Gastrocnemius medialis (tissue), 4 donors: ENCODE measurements around the gene ZSWIM4. TPM values are rescaled to one million over a fixed set of nuclear protein-coding genes. Genes with fewer than 3 reads are reported as not detected.
A peak's percentile ranks its signal among the peaks of the same experiment; 100 is the strongest.

ENCODE experiments used
- ATAC-seq, 2 donors: fragments of 150-250 bp; one replicate each; pipeline ENCODE4 v1.9.1; 2016
- DNase-seq, 2 donors: peaks; one replicate each; pipeline ENCODE4 v3.0.0-alpha.2; 2019
- H3K27ac ChIP-seq, 4 donors: fragments of 200-600 bp; sonication (generic); 1 replicate in 1 of 4; 2 replicates in 3 of 4; pipeline ENCODE4 v1.5.1; 2016 to 2018; ENCODE audit warnings: mild to moderate bottlenecking in 2 of 4, moderate library complexity in 1 of 4
- H3K27me3 ChIP-seq, 3 donors: fragments of 200-600 bp; sonication (generic) in 2 of 3; 1 replicate in 1 of 3; 2 replicates in 2 of 3; pipeline versions ENCODE4 v1.5.1 to v1.6.0; 2016 to 2019; ENCODE audit warnings: mild to moderate bottlenecking in 1 of 3, moderate library complexity in 1 of 3
- H3K36me3 ChIP-seq, 2 donors: fragments of 200-600 bp; sonication (generic) in 1 of 2; one replicate each; pipeline ENCODE4 v1.5.1; 2017 to 2018
- H3K4me1 ChIP-seq, 2 donors: fragments of 200-600 bp; sonication (generic) in 1 of 2; one replicate each; pipeline ENCODE4 v1.5.1; 2016 to 2017; ENCODE audit warnings: mild to moderate bottlenecking in 2 of 2
- H3K4me3 ChIP-seq, 4 donors: fragments of 200-600 bp; sonication (generic) in 3 of 4; 1 replicate in 1 of 4; 2 replicates in 3 of 4; pipeline ENCODE4 v1.5.1; 2016 to 2019; ENCODE audit warnings: mild to moderate bottlenecking in 2 of 4
- H3K9me3 ChIP-seq, 3 donors: fragments of 200-600 bp; sonication (generic) in 2 of 3; 1 replicate in 1 of 3; 2 replicates in 2 of 3; pipeline ENCODE4 v1.5.1; 2016 to 2019
- POLR2A ChIP-seq, 2 donors: fragments of 450-650 bp; IDR thresholded peaks; one replicate each; pipeline ENCODE4 v1.6.1; 2017; ENCODE audit warnings: antibody characterized with exemption in 2 of 2, mild to moderate bottlenecking in 2 of 2, moderate library complexity in 2 of 2
- in situ Hi-C, 4 donors: fragments of 200-750 bp; cut with MboI; loops; one replicate each; pipeline versions ENCODE4 v1.15.0 to v1.8.0; 2017; ENCODE audit warnings: low sequenced_read_pairs in 4 of 4
- intact Hi-C: fragments of 100-400 bp; cut with DNase I; formaldehyde crosslinking; loops from one replicate; pipeline ENCODE4 v1.15.1; 2023; ENCODE audit warnings: low total_unique reads
- total RNA-seq, 4 donors: library from RNA; depleted of rRNA; stranded (reverse); fragments of >200 nt; gene quantifications; one replicate each; pipeline versions ENCODE4 v1.1.0 to v1.2.3, GENCODE V29; 2016
- TF ChIP-seq, protein P1 (sequence below), 5 experiments: fragments of 450-650 bp in 3 of 5; fragments of 200-600 bp in 2 of 5; sonication (generic) in 2 of 5; IDR thresholded peaks in 4 of 5; conservative IDR thresholded peaks in 1 of 5; 1 replicate in 4 of 5; 2 replicates in 1 of 5; pipeline ENCODE4 v1.5.1; 2016 to 2019; ENCODE audit warnings: antibody characterized with exemption in 5 of 5, mild to moderate bottlenecking in 3 of 5, moderate library complexity in 3 of 5

The ZSWIM4 gene
- total RNA-seq, 4 donors from 2014 or later = 3.9 to 6.3 (median 5.0) TPM

GRCh38 chr19:13846557-13847406 is 51.5 kb downstream of the ZSWIM4 start:
- Histone ChIP-seq H3K27ac (peak overlapping the region; percentile 96 to 100 (median 98)), H3K9me3 (no peaks in the 10 kb centered on the region), H3K4me1 (peaks cover 49 to 54% of the 10 kb centered on the region in 2 donors), H3K27me3 (no peaks in the 10 kb centered on the region), H3K36me3 (no peaks in the 10 kb centered on the region), H3K4me3 (peak overlapping the region; percentile 68 to 78 (median 70))
- peak; percentile 7 to 22 for TF ChIP-seq POLR2A (IDR thresholded peaks at IDR 0.05)
- TF ChIP-seq, protein P1, sequence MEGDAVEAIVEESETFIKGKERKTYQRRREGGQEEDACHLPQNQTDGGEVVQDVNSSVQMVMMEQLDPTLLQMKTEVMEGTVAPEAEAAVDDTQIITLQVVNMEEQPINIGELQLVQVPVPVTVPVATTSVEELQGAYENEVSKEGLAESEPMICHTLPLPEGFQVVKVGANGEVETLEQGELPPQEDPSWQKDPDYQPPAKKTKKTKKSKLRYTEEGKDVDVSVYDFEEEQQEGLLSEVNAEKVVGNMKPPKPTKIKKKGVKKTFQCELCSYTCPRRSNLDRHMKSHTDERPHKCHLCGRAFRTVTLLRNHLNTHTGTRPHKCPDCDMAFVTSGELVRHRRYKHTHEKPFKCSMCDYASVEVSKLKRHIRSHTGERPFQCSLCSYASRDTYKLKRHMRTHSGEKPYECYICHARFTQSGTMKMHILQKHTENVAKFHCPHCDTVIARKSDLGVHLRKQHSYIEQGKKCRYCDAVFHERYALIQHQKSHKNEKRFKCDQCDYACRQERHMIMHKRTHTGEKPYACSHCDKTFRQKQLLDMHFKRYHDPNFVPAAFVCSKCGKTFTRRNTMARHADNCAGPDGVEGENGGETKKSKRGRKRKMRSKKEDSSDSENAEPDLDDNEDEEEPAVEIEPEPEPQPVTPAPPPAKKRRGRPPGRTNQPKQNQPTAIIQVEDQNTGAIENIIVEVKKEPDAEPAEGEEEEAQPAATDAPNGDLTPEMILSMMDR (IDR thresholded peaks at IDR 0.05 in 4 of 5, conservative IDR thresholded peaks at IDR 0.05 in 1 of 5) = no peak
- intact Hi-C loops (loop anchor here (2.0 to 10.0 kb wide), 4 partner anchors 158 to 1054 kb away; partner anchors contain the start of genes JUNB and RAD23A), in situ Hi-C loops (no loop called here)
- peak; percentile 38 to 54 for ATAC-seq
- DNase-seq = peak; percentile 69 to 87

- Histone ChIP-seq H3K4me3 (peak overlapping the region; percentile 68 to 78 (median 70)), H3K27ac (peak overlapping the region; percentile 96 to 100 (median 98)), H3K36me3 (no peaks in the 10 kb centered on the region), H3K4me1 (peaks cover 49 to 54% of the 10 kb centered on the region in 2 donors), H3K27me3 (no peaks in the 10 kb centered on the region), H3K9me3 (no peaks in the 10 kb centered on the region)
- in situ Hi-C loops = no loop called here
- TF ChIP-seq, protein P1 (IDR thresholded peaks at IDR 0.05 in 4 of 5, conservative IDR thresholded peaks at IDR 0.05 in 1 of 5) = peak in 4 of 5 experiments; percentile 34 to 49 (median 44)
- TF ChIP-seq POLR2A (IDR thresholded peaks at IDR 0.05) = peak; percentile 91
- ATAC-seq (peak; percentile 42 to 48), DNase-seq (peak; percentile 88 to 93)
- intact Hi-C loops = loop anchor here (2.0 to 10.0 kb wide), 4 partner anchors 157 to 1055 kb away; partner anchors contain the start of genes JUNB and RAD23A
Measured at GRCh38 chr19:13847407-13848339, 52.4 kb downstream of the ZSWIM4 start.

DNA sequence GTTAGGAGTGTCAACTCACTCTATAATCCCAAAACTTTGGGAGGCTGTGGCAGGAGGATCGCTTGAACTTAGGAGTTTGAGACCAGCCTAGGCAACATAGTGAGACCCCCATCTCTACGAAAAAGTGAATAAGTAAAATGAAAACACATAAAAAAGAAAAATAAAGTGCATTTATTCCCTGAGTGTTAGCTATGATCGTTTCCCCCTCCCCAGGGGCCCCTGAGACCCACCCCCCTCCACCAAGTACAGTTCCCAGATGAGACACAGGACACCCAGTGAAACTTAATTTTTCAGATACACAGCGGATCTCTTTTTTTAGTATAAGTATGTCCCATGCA is 53.1 kb downstream of the ZSWIM4 start:
- TF ChIP-seq, protein P1 (IDR thresholded peaks at IDR 0.05 in 4 of 5, conservative IDR thresholded peaks at IDR 0.05 in 1 of 5) = no peak
- no peak for TF ChIP-seq POLR2A (IDR thresholded peaks at IDR 0.05)
- no peaks in the 10 kb centered on the region for H3K36me3 ChIP-seq
- in situ Hi-C loops (no loop called here), intact Hi-C loops (loop anchor here (5.0 to 10.0 kb wide), 3 partner anchors 716 to 1056 kb away; partner anchors contain the start of genes JUNB and RAD23A)
- peak overlapping the region; percentile 96 to 100 (median 98) for H3K27ac ChIP-seq
- H3K9me3 ChIP-seq = no peaks in the 10 kb centered on the region
- DNase-seq (no peak), ATAC-seq (no peak)
- no peak overlapping the region for H3K4me3 ChIP-seq
- H3K4me1 ChIP-seq = peaks cover 46 to 50% of the 10 kb centered on the region in 2 donors
- H3K27me3 ChIP-seq = no peaks in the 10 kb centered on the region

DNA sequence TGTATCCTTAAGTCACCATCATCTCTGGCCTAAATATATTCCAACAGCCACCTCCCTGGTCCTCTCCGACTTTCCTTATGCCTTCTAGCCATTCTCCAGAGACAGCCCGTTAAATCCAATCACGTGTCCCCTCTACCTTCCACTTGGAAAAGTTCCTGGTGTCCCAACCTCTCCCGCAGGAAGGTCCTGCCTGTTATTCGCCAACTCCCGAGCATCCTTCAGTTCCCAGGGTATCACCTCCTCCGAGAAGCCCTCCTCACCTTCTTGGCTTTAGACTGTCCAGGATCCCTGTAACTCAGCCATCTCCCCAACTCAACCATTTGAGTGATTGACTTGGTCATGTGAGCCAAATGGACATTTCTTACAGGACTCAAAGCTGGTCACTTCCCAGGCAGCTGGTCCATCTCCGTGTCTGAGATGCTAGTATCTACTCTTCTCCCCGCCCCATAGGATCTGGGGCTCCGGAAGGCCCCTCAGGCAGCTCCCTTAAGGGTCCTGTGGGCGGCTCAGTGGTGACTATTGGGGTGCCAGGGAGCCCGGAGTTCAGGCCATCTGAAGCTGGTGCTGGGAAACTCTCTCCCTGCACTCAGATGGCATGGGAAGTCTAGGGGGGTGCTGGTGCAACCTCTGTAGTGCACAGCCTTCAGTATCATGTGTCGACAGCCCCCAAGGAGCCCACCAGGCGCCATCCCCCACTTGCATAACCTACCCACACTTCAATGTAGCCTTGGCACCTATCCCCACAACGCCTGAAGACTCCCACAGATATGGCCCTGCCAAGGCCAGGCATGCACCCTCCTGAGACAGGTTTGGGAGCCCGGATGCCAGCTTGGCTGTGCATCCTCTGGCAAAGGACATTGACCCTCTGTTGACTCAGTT is 53.8 kb downstream of the ZSWIM4 start:
- Histone ChIP-seq H3K36me3 (no peaks in the 10 kb centered on the region), H3K4me1 (peaks cover 41 to 44% of the 10 kb centered on the region in 2 donors), H3K27me3 (no peaks in the 10 kb centered on the region), H3K9me3 (no peaks in the 10 kb centered on the region), H3K4me3 (no peak overlapping the region), H3K27ac (peak overlapping the region; percentile 96 to 100 (median 98))
- ATAC-seq (no peak), DNase-seq (no peak)
- no peak for TF ChIP-seq POLR2A (IDR thresholded peaks at IDR 0.05)
- TF ChIP-seq, protein P1 (IDR thresholded peaks at IDR 0.05 in 4 of 5, conservative IDR thresholded peaks at IDR 0.05 in 1 of 5) = no peak
- intact Hi-C loops (loop anchor here (5.0 to 10.0 kb wide), 3 partner anchors 716 to 1057 kb away; partner anchors contain the start of genes JUNB and RAD23A), in situ Hi-C loops (no loop called here)
